ENCODE data around the gene EPM2A.

Gene EPM2A

DNA sequence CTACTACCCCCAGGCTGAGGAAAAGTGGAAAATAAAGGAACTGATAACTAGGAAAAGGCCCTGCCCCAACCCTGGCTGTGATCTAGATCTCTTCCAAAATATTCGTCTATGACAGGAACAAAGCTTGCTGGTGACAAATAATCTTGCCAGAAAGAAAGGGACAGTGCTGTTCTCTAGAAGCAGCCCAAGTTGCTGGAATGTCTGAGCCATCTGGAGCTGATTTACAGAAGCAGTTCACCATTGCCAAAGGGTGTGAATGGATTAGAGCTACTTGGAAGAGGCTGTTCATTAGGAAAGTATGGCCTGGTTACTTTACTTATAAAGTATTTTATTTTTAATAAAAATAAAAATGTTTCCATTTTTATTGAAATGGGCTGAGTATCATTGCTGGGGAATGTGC, 146.3 kb downstream of the EPM2A start:
- DNase-seq, result no peak

DNA sequence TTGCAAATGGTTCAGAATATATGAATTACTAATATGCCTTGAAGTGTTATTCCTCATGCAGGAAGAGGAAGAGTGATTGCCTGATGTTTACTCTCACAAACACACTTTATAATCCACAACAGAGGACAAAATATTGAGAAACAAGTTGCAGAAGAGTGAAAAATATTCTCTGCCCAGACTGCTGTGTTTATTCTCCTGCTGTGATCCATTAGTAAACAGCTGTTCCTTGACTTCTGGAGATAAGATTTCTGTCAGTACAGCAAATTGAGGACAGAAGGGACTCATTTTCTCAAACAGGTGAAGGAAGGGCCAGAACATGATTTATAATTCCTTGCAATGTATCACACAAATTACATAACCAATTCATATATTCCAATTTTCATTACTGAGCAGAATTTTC, 148.0 kb downstream of the EPM2A start:
- DNase-seq, result no peak

GRCh38 chr6:145583753-145584152, 151.6 kb downstream of the EPM2A start:
- DNase-seq, result no peak

Measured in activated CD8-positive, alpha-beta memory T cell treated with anti-CD3 and anti-CD28 coated beads, Interleukin-2, amount 50 U/mL, for 4 hours (primary cell).